DOHH2 (cell line): ENCODE data around the gene FOXC2.

Source experiments
- H3F3A ChIP-seq: fragments of 200-600 bp; sonication (generic), shearing (Covaris generic); 2 replicates; pipeline ENCODE4 v1.6.0; 2016; ENCODE audit warnings: antibody characterized with exemption, mild to moderate bottlenecking; ENCODE audit not compliant: control insufficient read depth, insufficient read depth
- H3K27ac ChIP-seq: fragments of 200-600 bp; sonication (generic); 2 replicates; pipeline ENCODE4 v1.5.1; 2014; ENCODE audit warnings: low read depth, mild to moderate bottlenecking, low read length, moderate library complexity
- H3K27me3 ChIP-seq: fragments of 200-600 bp; sonication (generic); 2 replicates; pipeline ENCODE4 v1.6.1; 2014; ENCODE audit warnings: mild to moderate bottlenecking, low read length, mixed read lengths; ENCODE audit not compliant: control insufficient read depth
- H3K36me3 ChIP-seq: fragments of 200-600 bp; sonication (generic); 2 replicates; pipeline ENCODE4 v1.6.1; 2014; ENCODE audit warnings: mild to moderate bottlenecking, low read length, moderate library complexity, mixed read lengths; ENCODE audit not compliant: control insufficient read depth
- H3K4me1 ChIP-seq: fragments of 200-600 bp; sonication (generic); 2 replicates; pipeline ENCODE4 v1.6.1; 2014; ENCODE audit warnings: mild to moderate bottlenecking, low read length, mixed read lengths; ENCODE audit not compliant: control insufficient read depth
- H3K4me2 ChIP-seq: fragments of 200-600 bp; sonication (generic); 2 replicates; pipeline ENCODE4 v1.6.0; 2014; ENCODE audit warnings: mild to moderate bottlenecking, low read length, moderate library complexity
- H3K4me3 ChIP-seq: fragments of 200-600 bp; sonication (generic); 2 replicates; pipeline ENCODE4 v1.5.1; 2014; ENCODE audit warnings: mild to moderate bottlenecking, low read length, mixed read lengths
- H3K79me2 ChIP-seq: fragments of 200-600 bp; sonication (generic); 2 replicates; pipeline ENCODE4 v1.6.1; 2014; ENCODE audit warnings: mild to moderate bottlenecking, low read length, mixed read lengths; ENCODE audit not compliant: control insufficient read depth
- H3K9me2 ChIP-seq: fragments of 200-600 bp; sonication (generic); replicated peaks from 2 replicates; pipeline ENCODE4 v1.6.1; 2014; ENCODE audit warnings: mild to moderate bottlenecking, low read length, mixed read lengths; ENCODE audit not compliant: control insufficient read depth
- H3K9me3 ChIP-seq: fragments of 200-600 bp; sonication (generic); 2 replicates; pipeline ENCODE4 v1.6.1; 2014; ENCODE audit warnings: antibody characterized with exemption, low read length, mixed read lengths; ENCODE audit not compliant: control insufficient read depth, insufficient read depth
- H4K20me1 ChIP-seq: fragments of 200-600 bp; sonication (generic); 2 replicates; pipeline ENCODE4 v1.6.0; 2014; ENCODE audit warnings: low read depth, mild to moderate bottlenecking, antibody characterized with exemption, low read length, moderate library complexity; ENCODE audit not compliant: control insufficient read depth, insufficient read depth
- CTCF ChIP-seq: fragments of 200-600 bp; sonication (generic); IDR thresholded peaks from one replicate; pipeline ENCODE4 v1.5.1; 2014; ENCODE audit warnings: antibody characterized with exemption, mild to moderate bottlenecking, low read depth, low read length; ENCODE audit not compliant: poor library complexity, severe bottlenecking
- EZH2phosphoT487 ChIP-seq: fragments of 200-600 bp; sonication (generic); IDR thresholded peaks from 2 replicates; pipeline ENCODE4 v1.6.1; 2017; ENCODE audit warnings: borderline replicate concordance, mild to moderate bottlenecking, antibody characterized with exemption, low read length, moderate library complexity, mixed read lengths

Gene FOXC2

GRCh38 chr16:86609661-86610060 lies 43.0 kb downstream of the FOXC2 start:
- no peaks in the 10 kb centered on the region for H4K20me1 ChIP-seq
- no peaks in the 10 kb centered on the region for H3K36me3 ChIP-seq
- H3K79me2 ChIP-seq: no peaks in the 10 kb centered on the region
- H3F3A ChIP-seq: no peaks in the 10 kb centered on the region
- no peak overlapping the region for H3K27ac ChIP-seq
- H3K9me3 ChIP-seq: no peaks in the 10 kb centered on the region
- no peaks in the 10 kb centered on the region for H3K9me2 ChIP-seq
- no peak overlapping the region for H3K4me3 ChIP-seq
- H3K4me1 ChIP-seq: no peaks in the 10 kb centered on the region
- no peak overlapping the region for H3K4me2 ChIP-seq
- H3K27me3 ChIP-seq: no peaks in the 10 kb centered on the region
- no peak for TF ChIP-seq EZH2phosphoT487

- Histone ChIP-seq H3K9me2 (no peaks in the 10 kb centered on the region), H3K4me1 (no peaks in the 10 kb centered on the region), H3K79me2 (no peaks in the 10 kb centered on the region), H3K4me3 (no peak overlapping the region), H3K36me3 (no peaks in the 10 kb centered on the region), H3K27me3 (no peaks in the 10 kb centered on the region), H3K27ac (no peak overlapping the region), H3F3A (no peaks in the 10 kb centered on the region), H4K20me1 (no peaks in the 10 kb centered on the region), H3K9me3 (no peaks in the 10 kb centered on the region), H3K4me2 (no peak overlapping the region)
- TF ChIP-seq EZH2phosphoT487: no peak
Observed at GRCh38 chr16:86610779-86611524, 44.3 kb downstream of the FOXC2 start.

- H3K27ac ChIP-seq: no peak overlapping the region
- no peak for TF ChIP-seq CTCF
- TF ChIP-seq EZH2phosphoT487: no peak
Observed at GRCh38 chr16:86611525-86611855, 44.9 kb downstream of the FOXC2 start.

GRCh38 chr16:86611941-86612340 lies 45.3 kb downstream of the FOXC2 start:
- no peaks in the 10 kb centered on the region for H3K4me1 ChIP-seq
- no peak overlapping the region for H3K4me3 ChIP-seq
- H3K9me2 ChIP-seq: no peaks in the 10 kb centered on the region
- no peaks in the 10 kb centered on the region for H3K27me3 ChIP-seq
- H3K9me3 ChIP-seq: no peaks in the 10 kb centered on the region
- no peaks in the 10 kb centered on the region for H3K36me3 ChIP-seq
- H3K4me2 ChIP-seq: no peak overlapping the region
- no peaks in the 10 kb centered on the region for H4K20me1 ChIP-seq
- no peaks in the 10 kb centered on the region for H3K79me2 ChIP-seq
- no peak overlapping the region for H3K27ac ChIP-seq
- no peak for TF ChIP-seq EZH2phosphoT487
- no peaks in the 10 kb centered on the region for H3F3A ChIP-seq

More at GRCh38 chr16:86611525-86611855, 44.9 kb downstream of the FOXC2 start:
- H4K20me1 ChIP-seq: no peaks in the 10 kb centered on the region
- H3K9me3 ChIP-seq: no peaks in the 10 kb centered on the region
- H3K4me3 ChIP-seq: no peak overlapping the region
- H3K36me3 ChIP-seq: no peaks in the 10 kb centered on the region
- H3K79me2 ChIP-seq: no peaks in the 10 kb centered on the region
- H3K4me2 ChIP-seq: no peak overlapping the region
- no peaks in the 10 kb centered on the region for H3K4me1 ChIP-seq
- no peaks in the 10 kb centered on the region for H3K27me3 ChIP-seq
- H3K9me2 ChIP-seq: no peaks in the 10 kb centered on the region
- H3F3A ChIP-seq: no peaks in the 10 kb centered on the region

GRCh38 chr16:86614699-86615098 lies 48.1 kb downstream of the FOXC2 start:
- H3K9me3 ChIP-seq: no peaks in the 10 kb centered on the region
- H3K27ac ChIP-seq: no peak overlapping the region
- no peaks in the 10 kb centered on the region for H3K9me2 ChIP-seq
- no peaks in the 10 kb centered on the region for H3K4me1 ChIP-seq
- H3K79me2 ChIP-seq: no peaks in the 10 kb centered on the region
- no peak overlapping the region for H3K4me2 ChIP-seq
- H3K27me3 ChIP-seq: no peaks in the 10 kb centered on the region
- H3K4me3 ChIP-seq: no peak overlapping the region
- H4K20me1 ChIP-seq: no peaks in the 10 kb centered on the region
- no peak for TF ChIP-seq CTCF
- TF ChIP-seq EZH2phosphoT487: no peak
- H3F3A ChIP-seq: no peaks in the 10 kb centered on the region
- no peaks in the 10 kb centered on the region for H3K36me3 ChIP-seq
